Measurements from ENCODE around the gene CXCL8.
A peak's percentile ranks its signal among the peaks of the same experiment; 100 is the strongest.

- TF ChIP-seq, protein P1, sequence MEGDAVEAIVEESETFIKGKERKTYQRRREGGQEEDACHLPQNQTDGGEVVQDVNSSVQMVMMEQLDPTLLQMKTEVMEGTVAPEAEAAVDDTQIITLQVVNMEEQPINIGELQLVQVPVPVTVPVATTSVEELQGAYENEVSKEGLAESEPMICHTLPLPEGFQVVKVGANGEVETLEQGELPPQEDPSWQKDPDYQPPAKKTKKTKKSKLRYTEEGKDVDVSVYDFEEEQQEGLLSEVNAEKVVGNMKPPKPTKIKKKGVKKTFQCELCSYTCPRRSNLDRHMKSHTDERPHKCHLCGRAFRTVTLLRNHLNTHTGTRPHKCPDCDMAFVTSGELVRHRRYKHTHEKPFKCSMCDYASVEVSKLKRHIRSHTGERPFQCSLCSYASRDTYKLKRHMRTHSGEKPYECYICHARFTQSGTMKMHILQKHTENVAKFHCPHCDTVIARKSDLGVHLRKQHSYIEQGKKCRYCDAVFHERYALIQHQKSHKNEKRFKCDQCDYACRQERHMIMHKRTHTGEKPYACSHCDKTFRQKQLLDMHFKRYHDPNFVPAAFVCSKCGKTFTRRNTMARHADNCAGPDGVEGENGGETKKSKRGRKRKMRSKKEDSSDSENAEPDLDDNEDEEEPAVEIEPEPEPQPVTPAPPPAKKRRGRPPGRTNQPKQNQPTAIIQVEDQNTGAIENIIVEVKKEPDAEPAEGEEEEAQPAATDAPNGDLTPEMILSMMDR (IDR thresholded peaks at IDR 0.05): no peak
- TF ChIP-seq POLR2A (IDR thresholded peaks at IDR 0.05): peak in 1 of 2 donors; percentile 15
These were observed at the start of gene CXCL8 for GRCh38 chr4:73740353-73740778.
